ENCODE data around the gene ADARB2.

The ADARB2 gene

GRCh38 chr10:1344846-1345245, 392.5 kb downstream of the ADARB2 start:
- TF ChIP-seq FOXP2 (optimal IDR thresholded peaks at IDR 0.05; ENCODE audit: borderline replicate concordance, extremely low read depth, extremely low read length, insufficient read depth) (no peak), POLR2AphosphoS5 (IDR thresholded peaks at IDR 0.05; ENCODE audit: low read depth, low read length) (no peak)

- TF ChIP-seq REST (IDR thresholded peaks at IDR 0.05; ENCODE audit: insufficient read depth in 1 of 2, low read depth in 2 of 2, low read length in 2 of 2) (no peak), TAF1 (IDR thresholded peaks at IDR 0.05; ENCODE audit: borderline replicate concordance, insufficient read depth, low read length) (no peak), FOXP2 (optimal IDR thresholded peaks at IDR 0.05; ENCODE audit: borderline replicate concordance, extremely low read depth, extremely low read length, insufficient read depth) (no peak), POLR2AphosphoS5 (IDR thresholded peaks at IDR 0.05; ENCODE audit: low read depth, low read length) (no peak), SIN3A (IDR thresholded peaks at IDR 0.05; ENCODE audit: borderline replicate concordance, insufficient read depth, low read length) (no peak)
Observed at GRCh38 chr10:1344408-1344807, 392.9 kb downstream of the ADARB2 start.

- no peak for TF ChIP-seq TAF1 (IDR thresholded peaks at IDR 0.05; ENCODE audit: borderline replicate concordance, insufficient read depth, low read length)
- no peak for TF ChIP-seq SIN3A (IDR thresholded peaks at IDR 0.05; ENCODE audit: borderline replicate concordance, insufficient read depth, low read length)
- no peak for TF ChIP-seq POLR2AphosphoS5 (IDR thresholded peaks at IDR 0.05; ENCODE audit: low read depth, low read length)
- TF ChIP-seq REST (IDR thresholded peaks at IDR 0.05; ENCODE audit: insufficient read depth in 1 of 2, low read depth in 2 of 2, low read length in 2 of 2), result no peak
- no peak for TF ChIP-seq FOXP2 (optimal IDR thresholded peaks at IDR 0.05; ENCODE audit: borderline replicate concordance, extremely low read depth, extremely low read length, insufficient read depth)
Observed at GRCh38 chr10:1343176-1343575, 394.1 kb downstream of the ADARB2 start.

- no peak for TF ChIP-seq REST (IDR thresholded peaks at IDR 0.05; ENCODE audit: insufficient read depth in 1 of 2, low read depth in 2 of 2, low read length in 2 of 2)
- no peak for TF ChIP-seq TAF1 (IDR thresholded peaks at IDR 0.05; ENCODE audit: borderline replicate concordance, insufficient read depth, low read length)
- no peak for TF ChIP-seq SIN3A (IDR thresholded peaks at IDR 0.05; ENCODE audit: borderline replicate concordance, insufficient read depth, low read length)
- no peak for TF ChIP-seq POLR2AphosphoS5 (IDR thresholded peaks at IDR 0.05; ENCODE audit: low read depth, low read length)
- TF ChIP-seq FOXP2 (optimal IDR thresholded peaks at IDR 0.05; ENCODE audit: borderline replicate concordance, extremely low read depth, extremely low read length, insufficient read depth), result no peak
Observed at GRCh38 chr10:1339396-1339795, 397.9 kb downstream of the ADARB2 start.

GRCh38 chr10:1335642-1336041, 401.7 kb downstream of the ADARB2 start:
- TF ChIP-seq REST (IDR thresholded peaks at IDR 0.05; ENCODE audit: insufficient read depth in 1 of 2, low read depth in 2 of 2, low read length in 2 of 2), result no peak
- TF ChIP-seq FOXP2 (optimal IDR thresholded peaks at IDR 0.05; ENCODE audit: borderline replicate concordance, extremely low read depth, extremely low read length, insufficient read depth), result no peak
- TF ChIP-seq POLR2AphosphoS5 (IDR thresholded peaks at IDR 0.05; ENCODE audit: low read depth, low read length), result no peak
- TF ChIP-seq SIN3A (IDR thresholded peaks at IDR 0.05; ENCODE audit: borderline replicate concordance, insufficient read depth, low read length), result no peak
- no peak for TF ChIP-seq TAF1 (IDR thresholded peaks at IDR 0.05; ENCODE audit: borderline replicate concordance, insufficient read depth, low read length)
